Measurements from ENCODE around the gene SUSD1. TPM values are rescaled to one million over a fixed set of nuclear protein-coding genes. Genes with fewer than 3 reads are reported as not detected.

SUSD1 gene
- total RNA-seq, 1 experiment from 2014 or later: 7.9 TPM

DNA sequence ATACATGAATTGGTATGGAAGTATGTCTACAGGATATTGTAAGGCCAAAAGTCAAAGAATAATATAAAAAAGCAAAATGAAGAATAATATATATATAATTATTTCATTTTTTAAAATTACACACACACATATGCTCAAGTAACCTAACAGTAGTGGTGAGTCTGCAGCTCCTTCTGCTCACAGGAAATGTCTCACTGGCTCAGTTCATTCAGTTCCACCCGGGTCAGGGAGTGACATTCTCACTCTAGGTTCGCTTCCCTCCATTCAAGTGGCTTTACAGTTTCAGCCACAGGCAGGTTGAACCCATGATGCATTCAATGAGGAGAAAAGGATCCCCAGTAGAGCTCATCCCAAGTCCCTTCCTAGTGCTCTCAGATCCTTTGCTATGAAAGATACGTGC is 90.8 kb downstream of the SUSD1 start (continued):
- TF ChIP-seq, protein P1, sequence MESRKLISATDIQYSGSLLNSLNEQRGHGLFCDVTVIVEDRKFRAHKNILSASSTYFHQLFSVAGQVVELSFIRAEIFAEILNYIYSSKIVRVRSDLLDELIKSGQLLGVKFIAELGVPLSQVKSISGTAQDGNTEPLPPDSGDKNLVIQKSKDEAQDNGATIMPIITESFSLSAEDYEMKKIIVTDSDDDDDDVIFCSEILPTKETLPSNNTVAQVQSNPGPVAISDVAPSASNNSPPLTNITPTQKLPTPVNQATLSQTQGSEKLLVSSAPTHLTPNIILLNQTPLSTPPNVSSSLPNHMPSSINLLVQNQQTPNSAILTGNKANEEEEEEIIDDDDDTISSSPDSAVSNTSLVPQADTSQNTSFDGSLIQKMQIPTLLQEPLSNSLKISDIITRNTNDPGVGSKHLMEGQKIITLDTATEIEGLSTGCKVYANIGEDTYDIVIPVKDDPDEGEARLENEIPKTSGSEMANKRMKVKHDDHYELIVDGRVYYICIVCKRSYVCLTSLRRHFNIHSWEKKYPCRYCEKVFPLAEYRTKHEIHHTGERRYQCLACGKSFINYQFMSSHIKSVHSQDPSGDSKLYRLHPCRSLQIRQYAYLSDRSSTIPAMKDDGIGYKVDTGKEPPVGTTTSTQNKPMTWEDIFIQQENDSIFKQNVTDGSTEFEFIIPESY (IDR thresholded peaks at IDR 0.05; ENCODE audit: extremely low read depth, insufficient replicate concordance, low read length): no peak
- no peak for TF ChIP-seq EZH2phosphoT487 (IDR thresholded peaks at IDR 0.05; ENCODE audit: borderline replicate concordance)

DNA sequence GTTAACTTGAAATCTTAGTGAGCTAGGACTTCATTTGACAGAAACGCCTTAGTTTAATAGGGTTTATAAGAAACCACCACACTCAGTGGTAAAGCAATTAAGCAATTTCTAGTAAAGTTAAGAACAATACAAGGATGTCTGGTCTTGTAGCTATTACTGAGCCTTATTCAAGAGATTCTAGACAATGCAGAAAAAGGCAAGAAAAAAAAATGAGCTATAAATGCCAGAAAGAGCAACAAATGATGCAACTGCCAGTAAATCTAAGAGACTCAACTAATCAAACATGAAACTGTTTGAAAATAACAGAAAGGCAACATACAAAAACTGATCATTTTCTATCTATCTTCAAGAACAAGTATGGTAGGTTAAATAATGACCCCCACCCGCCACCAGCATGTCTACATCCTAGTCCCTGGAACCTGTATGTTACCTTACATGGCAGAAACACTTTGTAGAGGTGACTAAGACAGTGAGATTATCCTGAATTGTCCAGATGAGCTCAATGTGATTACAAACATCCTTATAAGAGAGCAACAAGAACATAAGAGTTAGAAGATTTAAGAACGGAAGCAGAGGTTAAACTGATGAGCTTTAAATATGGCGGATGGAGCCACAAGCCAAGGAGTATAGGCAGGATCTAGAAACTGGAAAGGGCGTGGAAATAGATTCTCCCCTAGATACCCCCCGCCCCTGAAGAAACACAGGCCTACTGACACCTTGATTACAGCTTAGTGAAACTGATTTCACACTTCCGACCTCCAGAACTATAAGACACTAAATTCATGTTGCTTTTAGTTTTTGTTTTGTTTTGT is 93.0 kb downstream of the SUSD1 start:
- intact Hi-C loops (cut with micrococcal nuclease): no loop called here
- BruUV-seq (replicated peaks): no TSS peak
- TF ChIP-seq ZFX (IDR thresholded peaks at IDR 0.05) (no peak), RAD21 (IDR thresholded peaks at IDR 0.05; ENCODE audit: low read depth) (no peak), SIN3A (IDR thresholded peaks at IDR 0.05; ENCODE audit: low read depth) (no peak), EZH2phosphoT487 (IDR thresholded peaks at IDR 0.05; ENCODE audit: borderline replicate concordance) (no peak), ZNF274 (IDR thresholded peaks at IDR 0.05; ENCODE audit: low read depth, low read length) (no peak), SRF (IDR thresholded peaks at IDR 0.05; ENCODE audit: low read depth) (no peak), EZH2 (IDR thresholded peaks at IDR 0.05) (no peak), SP1 (IDR thresholded peaks at IDR 0.05; ENCODE audit: low read depth) (no peak), CEBPB (IDR thresholded peaks at IDR 0.05; ENCODE audit: low read depth) (no peak), JUND (IDR thresholded peaks at IDR 0.05) (no peak), YY1 (IDR thresholded peaks at IDR 0.05; ENCODE audit: extremely low read depth, insufficient replicate concordance, low read depth, low read length) (no peak)
- TF ChIP-seq, protein P2, sequence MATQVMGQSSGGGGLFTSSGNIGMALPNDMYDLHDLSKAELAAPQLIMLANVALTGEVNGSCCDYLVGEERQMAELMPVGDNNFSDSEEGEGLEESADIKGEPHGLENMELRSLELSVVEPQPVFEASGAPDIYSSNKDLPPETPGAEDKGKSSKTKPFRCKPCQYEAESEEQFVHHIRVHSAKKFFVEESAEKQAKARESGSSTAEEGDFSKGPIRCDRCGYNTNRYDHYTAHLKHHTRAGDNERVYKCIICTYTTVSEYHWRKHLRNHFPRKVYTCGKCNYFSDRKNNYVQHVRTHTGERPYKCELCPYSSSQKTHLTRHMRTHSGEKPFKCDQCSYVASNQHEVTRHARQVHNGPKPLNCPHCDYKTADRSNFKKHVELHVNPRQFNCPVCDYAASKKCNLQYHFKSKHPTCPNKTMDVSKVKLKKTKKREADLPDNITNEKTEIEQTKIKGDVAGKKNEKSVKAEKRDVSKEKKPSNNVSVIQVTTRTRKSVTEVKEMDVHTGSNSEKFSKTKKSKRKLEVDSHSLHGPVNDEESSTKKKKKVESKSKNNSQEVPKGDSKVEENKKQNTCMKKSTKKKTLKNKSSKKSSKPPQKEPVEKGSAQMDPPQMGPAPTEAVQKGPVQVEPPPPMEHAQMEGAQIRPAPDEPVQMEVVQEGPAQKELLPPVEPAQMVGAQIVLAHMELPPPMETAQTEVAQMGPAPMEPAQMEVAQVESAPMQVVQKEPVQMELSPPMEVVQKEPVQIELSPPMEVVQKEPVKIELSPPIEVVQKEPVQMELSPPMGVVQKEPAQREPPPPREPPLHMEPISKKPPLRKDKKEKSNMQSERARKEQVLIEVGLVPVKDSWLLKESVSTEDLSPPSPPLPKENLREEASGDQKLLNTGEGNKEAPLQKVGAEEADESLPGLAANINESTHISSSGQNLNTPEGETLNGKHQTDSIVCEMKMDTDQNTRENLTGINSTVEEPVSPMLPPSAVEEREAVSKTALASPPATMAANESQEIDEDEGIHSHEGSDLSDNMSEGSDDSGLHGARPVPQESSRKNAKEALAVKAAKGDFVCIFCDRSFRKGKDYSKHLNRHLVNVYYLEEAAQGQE (IDR thresholded peaks at IDR 0.05; ENCODE audit: low read depth): no peak
- TF ChIP-seq, protein P3, sequence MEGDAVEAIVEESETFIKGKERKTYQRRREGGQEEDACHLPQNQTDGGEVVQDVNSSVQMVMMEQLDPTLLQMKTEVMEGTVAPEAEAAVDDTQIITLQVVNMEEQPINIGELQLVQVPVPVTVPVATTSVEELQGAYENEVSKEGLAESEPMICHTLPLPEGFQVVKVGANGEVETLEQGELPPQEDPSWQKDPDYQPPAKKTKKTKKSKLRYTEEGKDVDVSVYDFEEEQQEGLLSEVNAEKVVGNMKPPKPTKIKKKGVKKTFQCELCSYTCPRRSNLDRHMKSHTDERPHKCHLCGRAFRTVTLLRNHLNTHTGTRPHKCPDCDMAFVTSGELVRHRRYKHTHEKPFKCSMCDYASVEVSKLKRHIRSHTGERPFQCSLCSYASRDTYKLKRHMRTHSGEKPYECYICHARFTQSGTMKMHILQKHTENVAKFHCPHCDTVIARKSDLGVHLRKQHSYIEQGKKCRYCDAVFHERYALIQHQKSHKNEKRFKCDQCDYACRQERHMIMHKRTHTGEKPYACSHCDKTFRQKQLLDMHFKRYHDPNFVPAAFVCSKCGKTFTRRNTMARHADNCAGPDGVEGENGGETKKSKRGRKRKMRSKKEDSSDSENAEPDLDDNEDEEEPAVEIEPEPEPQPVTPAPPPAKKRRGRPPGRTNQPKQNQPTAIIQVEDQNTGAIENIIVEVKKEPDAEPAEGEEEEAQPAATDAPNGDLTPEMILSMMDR (IDR thresholded peaks at IDR 0.05 in 2 of 3, conservative IDR thresholded peaks at IDR 0.05 in 1 of 3; ENCODE audit: borderline replicate concordance in 1 of 3, insufficient read depth in 1 of 3, low read depth in 2 of 3, low read length in 2 of 3): no peak
- TF ChIP-seq, protein P1 (IDR thresholded peaks at IDR 0.05; ENCODE audit: extremely low read depth, insufficient replicate concordance, low read length): no peak

More for the DNA sequence above, 93.0 kb downstream of the SUSD1 start:
- no peaks in the 10 kb centered on the region for H3K9me3 ChIP-seq (ENCODE audit: control insufficient read depth in 1 of 2, insufficient read depth in 1 of 2, low read depth in 1 of 2, low read length in 2 of 2)
- RAD21 ChIA-PET (ENCODE audit: low non-redundant PET in 1 of 2, low total read pairs in 2 of 2, uncharacterized antibody in 2 of 2, unreplicated experiment in 2 of 2): no interaction called here
- no peak for ATAC-seq
- POLR2A ChIA-PET: no interaction called here
- no peak overlapping the region for H3K9ac ChIP-seq (ENCODE audit: low read length)
- CTCF ChIA-PET: interaction anchor here (0.9 kb wide), 1 partner anchor 323 kb away, joined by 4 read pairs; no protein-coding TSS in a partner anchor
- no peak overlapping the region for H3K4me2 ChIP-seq (ENCODE audit: low read length)
- no peaks in the 10 kb centered on the region for H3K4me1 ChIP-seq (ENCODE audit: control insufficient read depth in 1 of 2, insufficient read depth in 2 of 2, low read length in 2 of 2)
- no peak for DNase-seq (ENCODE audit: low read depth, low spot score)
- H3K79me2 ChIP-seq (ENCODE audit: insufficient read depth, low read length): no peaks in the 10 kb centered on the region
- no peak overlapping the region for H3K4me3 ChIP-seq (replicated peaks in 1 of 2; ENCODE audit: low read depth in 1 of 2, low read length in 2 of 2)
- no peaks in the 10 kb centered on the region for H3K9me2 ChIP-seq (ENCODE audit: insufficient read depth)
- H3K27me3 ChIP-seq (ENCODE audit: insufficient read depth, low read length): no peaks in the 10 kb centered on the region
- H2AFZ ChIP-seq (ENCODE audit: low read depth, low read length, poor library complexity, severe bottlenecking): no peak overlapping the region
- H3K27ac ChIP-seq (ENCODE audit: low read depth, low read length): no peak overlapping the region
- H4K20me1 ChIP-seq (ENCODE audit: insufficient read depth): no peaks in the 10 kb centered on the region
- H3K36me3 ChIP-seq (ENCODE audit: control insufficient read depth in 1 of 2, insufficient read depth in 2 of 2, low read length in 2 of 2): no peaks in the 10 kb centered on the region

Data from HCT116 (cell line).